ENCODE data around the gene UCP2. TPM values are rescaled to one million over a fixed set of nuclear protein-coding genes. Genes with fewer than 3 reads are reported as not detected.
A peak's percentile ranks its signal among the peaks of the same experiment; 100 is the strongest.

The UCP2 gene
- total RNA-seq, 2 experiments from 2014 or later: 467 to 468 TPM

DNA sequence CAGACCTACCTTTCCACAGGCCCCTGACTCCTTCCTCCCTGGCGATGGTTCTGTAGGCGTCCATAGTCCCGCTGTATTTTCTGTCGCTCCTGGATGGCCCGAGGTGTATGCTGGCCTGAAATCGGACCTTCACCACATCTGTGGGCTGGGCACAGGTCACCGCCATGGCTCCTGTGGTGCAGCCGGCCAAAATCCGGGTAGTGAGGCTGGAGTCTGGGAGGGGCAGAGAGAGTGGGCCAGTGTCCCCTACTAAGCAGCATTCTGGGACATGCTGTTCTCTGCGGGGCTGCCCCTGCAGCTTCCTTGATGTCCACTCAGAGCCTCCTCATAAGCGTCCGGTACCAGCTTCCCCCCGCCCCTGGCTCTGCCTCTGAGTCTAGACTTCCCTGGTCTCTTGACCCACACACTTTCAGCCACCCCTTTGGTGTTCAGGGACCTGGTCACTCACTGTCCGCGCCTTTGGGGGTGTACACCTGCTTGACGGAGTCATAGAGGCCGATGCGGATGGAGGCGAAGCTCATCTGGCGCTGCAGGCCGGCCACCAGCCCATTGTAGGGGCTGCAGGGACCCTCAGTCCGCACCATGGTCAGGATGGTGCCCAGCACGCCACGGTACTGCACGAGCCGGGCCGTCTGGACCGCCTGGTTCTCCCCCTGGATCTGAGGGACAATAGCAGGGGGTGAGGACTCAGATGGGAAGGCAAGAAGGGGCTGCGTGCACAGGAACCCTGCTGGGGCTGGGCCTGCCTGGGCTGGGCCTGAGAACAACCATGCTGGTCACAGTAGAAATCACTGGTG, 23.3 kb upstream of the UCP2 start:
- Histone ChIP-seq H3K27me3 (ENCODE audit: control insufficient read depth in 1 of 2, insufficient read depth in 2 of 2, low read length in 2 of 2) (no peaks in the 10 kb centered on the region), H3K9me3 (ENCODE audit: control insufficient read depth in 1 of 2, insufficient read depth in 1 of 2, low read length in 2 of 2) (no peaks in the 10 kb centered on the region), H3K27ac (ENCODE audit: low read depth in 1 of 2, low read length in 2 of 2) (peak overlapping the region; percentile 64 to 70), H3K36me3 (ENCODE audit: insufficient read depth, low read length) (peaks cover 5% of the 10 kb centered on the region), H3K4me3 (ENCODE audit: low read length) (no peak overlapping the region), H3K4me1 (ENCODE audit: insufficient read depth, low read length) (peaks cover 83% of the 10 kb centered on the region)
- H3K36me3 Mint-ChIP-seq (ENCODE audit: low read depth): peaks cover 26% of the 10 kb centered on the region
- no peaks in the 10 kb centered on the region for H3K27me3 Mint-ChIP-seq
- H3K4me3 Mint-ChIP-seq: peak overlapping the region; percentile 81
- intact Hi-C loops (cut with DNase I, micrococcal nuclease): loop anchor here (1.0 to 2.0 kb wide), 4 partner anchors 11 to 42 kb away; no protein-coding TSS in a partner anchor
- DNase-seq: no peak
- peak overlapping the region; percentile 94 for H3K27ac Mint-ChIP-seq
- POLR2A ChIA-PET: interaction anchor here (0.5 to 5.9 kb wide), 9 partner anchors 8 to 107 kb away, joined by 3 to 316 read pairs (median 10); partner anchors contain the start of gene UCP2
- no peaks in the 10 kb centered on the region for H3K9me3 Mint-ChIP-seq
- no peak for ATAC-seq (ENCODE audit: poor library complexity)
- H3K4me1 Mint-ChIP-seq (ENCODE audit: low read depth): peaks cover 82% of the 10 kb centered on the region
- TF ChIP-seq, protein P1, sequence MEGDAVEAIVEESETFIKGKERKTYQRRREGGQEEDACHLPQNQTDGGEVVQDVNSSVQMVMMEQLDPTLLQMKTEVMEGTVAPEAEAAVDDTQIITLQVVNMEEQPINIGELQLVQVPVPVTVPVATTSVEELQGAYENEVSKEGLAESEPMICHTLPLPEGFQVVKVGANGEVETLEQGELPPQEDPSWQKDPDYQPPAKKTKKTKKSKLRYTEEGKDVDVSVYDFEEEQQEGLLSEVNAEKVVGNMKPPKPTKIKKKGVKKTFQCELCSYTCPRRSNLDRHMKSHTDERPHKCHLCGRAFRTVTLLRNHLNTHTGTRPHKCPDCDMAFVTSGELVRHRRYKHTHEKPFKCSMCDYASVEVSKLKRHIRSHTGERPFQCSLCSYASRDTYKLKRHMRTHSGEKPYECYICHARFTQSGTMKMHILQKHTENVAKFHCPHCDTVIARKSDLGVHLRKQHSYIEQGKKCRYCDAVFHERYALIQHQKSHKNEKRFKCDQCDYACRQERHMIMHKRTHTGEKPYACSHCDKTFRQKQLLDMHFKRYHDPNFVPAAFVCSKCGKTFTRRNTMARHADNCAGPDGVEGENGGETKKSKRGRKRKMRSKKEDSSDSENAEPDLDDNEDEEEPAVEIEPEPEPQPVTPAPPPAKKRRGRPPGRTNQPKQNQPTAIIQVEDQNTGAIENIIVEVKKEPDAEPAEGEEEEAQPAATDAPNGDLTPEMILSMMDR (IDR thresholded peaks at IDR 0.05): no peak
- CTCF ChIA-PET: interaction anchor here (0.9 to 2.3 kb wide), 11 partner anchors 9 to 42 kb away, joined by 4 to 26 read pairs (median 5); partner anchors contain the start of gene UCP2

DNA sequence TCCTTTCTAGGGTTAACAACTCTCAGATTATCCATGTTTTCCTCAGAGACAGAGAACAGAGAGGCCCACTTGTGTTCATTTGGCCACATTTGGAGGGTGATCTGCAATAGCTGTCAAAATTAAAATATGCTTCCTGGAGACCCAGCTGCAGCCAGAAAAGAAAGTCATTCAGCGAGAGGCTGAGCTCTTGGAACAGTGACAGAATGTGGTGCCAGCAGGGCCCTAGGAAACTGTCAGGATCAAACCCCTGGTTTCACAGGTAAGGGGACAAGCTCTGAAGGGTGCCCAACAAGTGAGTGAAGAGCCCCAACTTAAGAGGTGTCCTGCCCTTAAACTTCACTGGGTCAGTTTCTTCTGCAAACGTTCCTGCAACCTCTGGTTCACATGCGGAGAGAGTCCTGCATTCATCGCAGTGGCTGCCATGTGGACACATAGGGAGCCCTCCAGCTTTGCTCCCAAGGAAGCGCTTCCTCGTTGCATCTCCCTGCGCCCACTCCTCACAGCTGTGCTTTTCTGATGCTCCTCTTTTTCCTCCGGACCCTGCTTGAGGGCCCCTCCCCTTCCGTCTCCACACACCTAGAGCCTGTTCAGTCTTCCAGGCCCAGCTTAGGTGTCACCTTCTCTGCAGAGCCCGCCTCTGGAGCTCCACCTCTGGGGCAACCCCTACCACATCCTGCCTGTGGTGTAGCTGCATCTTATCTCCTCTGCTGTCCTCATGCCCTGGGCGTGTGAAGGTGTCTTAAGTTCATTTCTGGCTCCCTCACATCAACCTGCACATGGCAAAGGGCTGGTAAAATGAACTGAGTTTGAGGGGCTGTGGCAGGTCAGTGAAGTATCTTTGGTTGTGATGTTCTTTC, 22.3 kb upstream of the UCP2 start:
- Histone ChIP-seq H3K27ac (ENCODE audit: low read depth in 1 of 2, low read length in 2 of 2) (peak overlapping the region; percentile 64 to 70), H3K27me3 (ENCODE audit: control insufficient read depth in 1 of 2, insufficient read depth in 2 of 2, low read length in 2 of 2) (no peaks in the 10 kb centered on the region), H3K4me1 (ENCODE audit: insufficient read depth, low read length) (peaks cover 75% of the 10 kb centered on the region), H3K9me3 (ENCODE audit: control insufficient read depth in 1 of 2, insufficient read depth in 1 of 2, low read length in 2 of 2) (no peaks in the 10 kb centered on the region), H3K36me3 (ENCODE audit: insufficient read depth, low read length) (peaks cover 5% of the 10 kb centered on the region), H3K4me3 (ENCODE audit: low read length) (peak overlapping the region; percentile 39)
- ChIA-PET POLR2A (interaction anchor here (0.5 to 5.9 kb wide), 10 partner anchors 9 to 114 kb away, joined by 3 to 316 read pairs (median 8); partner anchors contain the start of gene UCP2), CTCF (interaction anchor here (0.9 to 2.3 kb wide), 11 partner anchors 10 to 41 kb away, joined by 4 to 26 read pairs (median 5); partner anchors contain the start of gene UCP2)
- TF ChIP-seq, protein P1 (IDR thresholded peaks at IDR 0.05): peak; percentile 45
- peaks cover 73% of the 10 kb centered on the region for H3K4me1 Mint-ChIP-seq (ENCODE audit: low read depth)
- peaks cover 26% of the 10 kb centered on the region for H3K36me3 Mint-ChIP-seq (ENCODE audit: low read depth)
- ATAC-seq (ENCODE audit: poor library complexity): peak; percentile 100
- no peaks in the 10 kb centered on the region for H3K9me3 Mint-ChIP-seq
- intact Hi-C loops (cut with DNase I, micrococcal nuclease): loop anchor here (1.0 to 2.0 kb wide), 4 partner anchors 10 to 41 kb away; no protein-coding TSS in a partner anchor
- H3K27ac Mint-ChIP-seq: peak overlapping the region; percentile 94
- peak; percentile 77 to 96 (median 84) for DNase-seq
- H3K4me3 Mint-ChIP-seq: peak overlapping the region; percentile 81
- H3K27me3 Mint-ChIP-seq: no peaks in the 10 kb centered on the region

Data from CD4-positive, alpha-beta T cell (primary cell).